Frontal cortex (tissue), 4 donors: ENCODE results near the gene JAZF1. TPM values are rescaled to one million over a fixed set of nuclear protein-coding genes. Genes with fewer than 3 reads are reported as not detected.
A peak's percentile ranks its signal among the peaks of the same experiment; 100 is the strongest.
"Not testable (repeated sequence)": the region's sequence is repeated elsewhere in the genome, so short reads cannot be mapped to it uniquely, and the experiment has no call there.

ENCODE experiments used
- DNase-seq, 2 donors: peaks; one replicate each; pipeline ENCODE4 v3.0.0; 2012; ENCODE audit warnings: low spot score in 2 of 2
- FAIRE-seq: peaks from 2 replicates; lab custom pipeline; 2012; peaks lifted over from hg19 to GRCh38; lab: Jason Lieb, UNC
- total RNA-seq: library from RNA; depleted of rRNA; stranded (reverse); fragments of >200 nt; gene quantifications from one replicate; pipeline ENCODE4 v1.2.3, GENCODE V29; 2014
- donor health status: control.
- donor health status: control.
- donor health status: control.

The JAZF1 gene
- total RNA-seq, 1 donor from 2014 or later, result 39.5 TPM

GRCh38 chr7:27872356-27873275, 308.0 kb downstream of the JAZF1 start:
- no peak for DNase-seq
- no peak for FAIRE-seq

- DNase-seq, result no peak
- FAIRE-seq, result no peak
Measured at GRCh38 chr7:27871866-27872265, 308.7 kb downstream of the JAZF1 start.

GRCh38 chr7:27871086-27871485, 309.5 kb downstream of the JAZF1 start:
- FAIRE-seq (no peak), DNase-seq (no peak)

GRCh38 chr7:27870595-27870994, 310.0 kb downstream of the JAZF1 start:
- DNase-seq (no peak), FAIRE-seq (no peak)

- FAIRE-seq (no peak), DNase-seq (no peak)
Measured at GRCh38 chr7:27869056-27869455, 311.5 kb downstream of the JAZF1 start.

- FAIRE-seq (no peak), DNase-seq (no peak)
Measured at GRCh38 chr7:27868131-27868550, 312.5 kb downstream of the JAZF1 start.

- DNase-seq (no peak), FAIRE-seq (no peak)
Measured at GRCh38 chr7:27866828-27867672, 313.5 kb downstream of the JAZF1 start.

- FAIRE-seq (no peak), DNase-seq (no peak)
Measured at GRCh38 chr7:27866256-27866655, 314.3 kb downstream of the JAZF1 start.

GRCh38 chr7:27863880-27864279, 316.7 kb downstream of the JAZF1 start:
- DNase-seq, result no peak
- no peak for FAIRE-seq

- no peak for DNase-seq
- FAIRE-seq, result no peak
Measured at GRCh38 chr7:27861747-27862146, 318.8 kb downstream of the JAZF1 start.

GRCh38 chr7:27860800-27861199, 319.8 kb downstream of the JAZF1 start:
- FAIRE-seq, result no peak
- DNase-seq, result no peak

GRCh38 chr7:27856703-27857485, 323.7 kb downstream of the JAZF1 start:
- DNase-seq, FAIRE-seq: not testable (repeated sequence)

GRCh38 chr7:27850531-27850930, 330.1 kb downstream of the JAZF1 start:
- DNase-seq (no peak), FAIRE-seq (peak; percentile 8)

- no peak for DNase-seq
Measured at GRCh38 chr7:27846388-27846787, 334.2 kb downstream of the JAZF1 start.

GRCh38 chr7:27843584-27844305, 336.9 kb downstream of the JAZF1 start:
- FAIRE-seq, result no peak
- no peak for DNase-seq

More at GRCh38 chr7:27846388-27846787, 334.2 kb downstream of the JAZF1 start:
- no peak for FAIRE-seq

GRCh38 chr7:27842851-27843250, 337.7 kb downstream of the JAZF1 start:
- no peak for DNase-seq

GRCh38 chr7:27842094-27842692, 338.4 kb downstream of the JAZF1 start:
- FAIRE-seq (no peak), DNase-seq (no peak)

More at GRCh38 chr7:27842851-27843250, 337.7 kb downstream of the JAZF1 start:
- FAIRE-seq, result no peak

GRCh38 chr7:27840760-27841364, 339.7 kb downstream of the JAZF1 start:
- FAIRE-seq, result no peak

More at GRCh38 chr7:27840760-27841364, 339.7 kb downstream of the JAZF1 start:
- no peak for DNase-seq
